ENCODE data around the gene B4GALT7.

The B4GALT7 gene

GRCh38 chr5:177593511-177593910, 6.4 kb upstream of the B4GALT7 start:
- no peak for DNase-seq (ENCODE audit: low read depth, low spot score)

GRCh38 chr5:177594071-177594470, 5.9 kb upstream of the B4GALT7 start:
- DNase-seq (ENCODE audit: low read depth, low spot score) = no peak

GRCh38 chr5:177595026-177595585, 4.8 kb upstream of the B4GALT7 start:
- DNase-seq (ENCODE audit: low read depth, low spot score) = no peak

- no peak for DNase-seq (ENCODE audit: low read depth, low spot score)
Observed at GRCh38 chr5:177595991-177596774, 3.7 kb upstream of the B4GALT7 start.

- DNase-seq (ENCODE audit: low read depth, low spot score) = no peak
Observed at GRCh38 chr5:177596775-177597238, 3.1 kb upstream of the B4GALT7 start.

- DNase-seq (ENCODE audit: low read depth, low spot score) = no peak
Observed at GRCh38 chr5:177598477-177598876, 1.5 kb upstream of the B4GALT7 start.

DNA sequence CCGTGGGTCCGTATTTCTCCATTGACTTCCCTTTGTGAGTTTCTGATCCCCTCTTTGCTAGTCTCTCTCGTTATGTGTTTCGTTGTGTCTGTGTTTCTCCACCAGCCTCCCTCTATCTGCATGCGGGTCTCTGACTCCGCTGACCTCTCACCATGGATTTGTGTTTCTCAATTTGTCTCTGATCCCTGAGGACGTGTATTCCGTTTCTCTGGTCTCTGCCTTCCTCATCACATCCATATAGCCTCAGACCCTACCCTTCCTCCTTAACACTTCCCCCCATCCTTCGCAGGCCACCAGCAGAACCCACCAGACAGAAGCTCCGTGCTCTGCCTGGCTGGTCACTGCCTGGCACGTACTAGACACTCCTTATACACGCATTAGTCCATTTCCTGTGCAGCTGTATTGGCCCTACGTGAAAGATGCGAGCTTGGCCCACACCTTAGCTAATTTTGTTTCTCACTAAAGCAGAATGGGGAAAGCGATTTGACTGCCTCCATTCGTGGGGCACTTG, 631 bp downstream of the B4GALT7 start:
- peak; percentile 9 for DNase-seq (ENCODE audit: low read depth, low spot score)

GRCh38 chr5:177601126-177601525, 1.2 kb downstream of the B4GALT7 start:
- no peak for DNase-seq (ENCODE audit: low read depth, low spot score)

DNA sequence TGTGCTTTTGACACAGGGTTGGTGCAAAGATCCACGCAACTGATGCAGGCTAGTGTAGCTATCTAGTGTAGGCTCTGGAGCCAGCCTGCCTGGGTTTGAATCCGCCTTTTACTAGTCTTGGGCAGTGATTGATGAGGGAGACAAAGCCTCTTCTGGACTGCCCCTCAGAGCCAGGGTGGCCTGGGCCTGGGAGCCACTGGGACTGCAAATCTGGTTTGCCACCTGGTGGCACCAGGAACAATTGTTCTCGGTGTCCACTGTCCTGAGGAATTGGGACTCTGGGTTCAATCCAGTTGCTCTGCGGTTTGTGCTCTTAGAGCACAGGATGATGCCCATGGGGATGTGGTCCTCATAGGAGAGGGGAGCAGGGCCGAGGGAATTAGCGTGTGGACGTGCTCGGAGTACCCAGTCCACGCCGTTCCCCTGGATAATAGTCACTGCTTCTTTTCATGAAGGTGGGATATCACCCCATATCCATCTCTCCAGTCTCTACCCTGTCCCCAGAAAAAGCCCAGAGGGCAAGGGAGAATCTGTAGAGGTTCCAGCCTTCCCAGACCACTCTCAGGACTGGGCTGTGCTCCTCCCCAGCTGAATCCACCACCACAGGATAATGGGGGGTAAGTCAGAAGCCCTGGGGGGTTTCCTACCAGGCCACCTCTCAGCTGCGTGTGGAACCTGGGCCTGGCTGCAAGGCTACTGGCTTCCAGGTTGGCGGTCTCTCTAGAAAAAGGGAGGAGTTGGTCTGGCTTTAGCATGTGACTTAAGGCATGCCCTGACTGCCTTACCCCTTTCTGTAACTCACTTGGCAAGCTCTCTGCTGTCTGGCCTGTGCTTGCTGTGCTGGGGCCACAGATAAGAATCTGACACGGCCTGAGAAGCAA, 1.9 kb downstream of the B4GALT7 start:
- peak; percentile 44 for DNase-seq (ENCODE audit: low read depth, low spot score)

DNA sequence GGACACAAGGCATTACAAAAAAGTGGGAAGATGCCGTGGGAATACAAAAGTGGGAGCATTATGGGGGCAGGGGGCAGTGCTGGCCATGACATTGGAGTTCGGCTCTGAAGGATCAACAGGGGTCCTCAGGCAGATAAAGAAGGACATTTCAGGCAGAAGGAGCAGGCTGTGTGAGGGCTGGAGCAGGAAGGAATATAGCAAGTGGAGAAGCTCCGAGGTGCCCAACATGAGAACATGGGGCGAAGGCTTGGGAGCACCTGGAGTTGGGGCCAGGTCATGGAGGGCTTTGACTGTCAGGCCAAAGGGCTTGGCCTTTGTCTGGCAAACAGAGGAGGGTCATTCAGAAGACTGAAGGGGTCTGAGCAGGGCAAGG, 2.5 kb downstream of the B4GALT7 start:
- no peak for DNase-seq (ENCODE audit: low read depth, low spot score)

DNA sequence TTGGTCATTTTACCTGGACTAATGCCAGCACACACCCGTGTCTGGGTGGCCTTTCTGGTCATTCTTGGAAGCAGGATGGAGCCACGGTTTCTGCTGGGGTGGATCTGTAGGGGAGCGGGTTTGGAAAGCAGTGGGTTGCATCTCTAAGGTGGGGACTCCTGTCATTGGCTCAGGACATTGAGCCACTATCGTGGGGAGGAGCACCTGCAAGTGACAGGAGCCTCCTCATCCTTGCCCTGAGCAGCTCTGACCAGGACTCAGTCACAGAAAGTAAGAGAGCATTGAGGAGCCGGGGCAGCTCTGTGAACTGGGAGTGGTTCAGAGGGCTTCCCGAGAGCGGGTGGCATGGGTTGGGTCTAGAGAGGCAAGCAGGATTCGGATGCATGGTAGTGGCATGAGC, 3.7 kb downstream of the B4GALT7 start:
- DNase-seq (ENCODE audit: low read depth, low spot score) = no peak

- peak; percentile 2 for DNase-seq (ENCODE audit: low read depth, low spot score)
Observed at GRCh38 chr5:177604116-177604521, 4.2 kb downstream of the B4GALT7 start.

- no peak for DNase-seq (ENCODE audit: low read depth, low spot score)
Observed at GRCh38 chr5:177604656-177605055, 4.7 kb downstream of the B4GALT7 start.

- DNase-seq (ENCODE audit: low read depth, low spot score) = no peak
Observed at GRCh38 chr5:177605078-177605477, 5.1 kb downstream of the B4GALT7 start.

GRCh38 chr5:177605667-177606066, 5.7 kb downstream of the B4GALT7 start:
- DNase-seq (ENCODE audit: low read depth, low spot score) = no peak

GRCh38 chr5:177606071-177607051, 6.4 kb downstream of the B4GALT7 start:
- DNase-seq (ENCODE audit: low read depth, low spot score) = peak; percentile 1

DNA sequence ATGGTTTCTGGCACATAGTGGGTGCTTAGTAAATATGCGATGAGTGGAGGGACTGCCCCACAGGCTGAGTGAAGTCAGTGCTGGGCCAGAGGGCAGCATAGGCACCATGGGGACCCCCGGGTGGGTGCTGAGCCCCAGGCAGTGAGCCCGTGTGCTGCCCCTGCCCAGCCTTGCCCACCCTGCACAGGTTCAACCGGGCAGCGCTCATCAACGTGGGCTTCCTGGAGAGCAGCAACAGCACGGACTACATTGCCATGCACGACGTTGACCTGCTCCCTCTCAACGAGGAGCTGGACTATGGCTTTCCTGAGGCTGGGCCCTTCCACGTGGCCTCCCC, 7.2 kb downstream of the B4GALT7 start:
- no peak for DNase-seq (ENCODE audit: low read depth, low spot score)

- peak; percentile 97 for DNase-seq (ENCODE audit: low read depth, low spot score)
Observed at GRCh38 chr5:177607452-177608192, 7.7 kb downstream of the B4GALT7 start.

- peak; percentile 1 for DNase-seq (ENCODE audit: low read depth, low spot score)
Observed at GRCh38 chr5:177608243-177609075, 8.5 kb downstream of the B4GALT7 start.
